ENCODE data around the gene EMID1. TPM values are rescaled to one million over a fixed set of nuclear protein-coding genes. Genes with fewer than 3 reads are reported as not detected.
A peak's percentile ranks its signal among the peaks of the same experiment; 100 is the strongest.

Gene EMID1
- total RNA-seq, 2 donors from 2014 or later: 0.14 TPM; not detected in 1

GRCh38 chr22:29307596-29308147 lies 102.0 kb downstream of the EMID1 start:
- Mint-ChIP-seq H3K36me3 (ENCODE audit: insufficient read depth in 2 of 2) (no peaks in the 10 kb centered on the region), H3K9me3 (no peaks in the 10 kb centered on the region), H3K4me1 (ENCODE audit: low read depth) (peaks cover 10% of the 10 kb centered on the region), H3K27me3 (ENCODE audit: low read depth) (peaks cover 35% of the 10 kb centered on the region), H3K4me3 (peak overlapping the region; percentile 79 to 80), H3K27ac (no peak overlapping the region)
- no peak for DNase-seq
- ATAC-seq (replicated peaks in 1 of 2): no peak

- H3K36me3 Mint-ChIP-seq (ENCODE audit: insufficient read depth in 2 of 2): no peaks in the 10 kb centered on the region
- H3K27ac Mint-ChIP-seq: no peak overlapping the region
- no peak overlapping the region for H3K4me3 Mint-ChIP-seq
- peaks cover 40% of the 10 kb centered on the region for H3K27me3 Mint-ChIP-seq (ENCODE audit: low read depth)
- ATAC-seq (replicated peaks in 1 of 2): no peak
- H3K4me1 Mint-ChIP-seq (ENCODE audit: low read depth): peaks cover 10% of the 10 kb centered on the region
- no peaks in the 10 kb centered on the region for H3K9me3 Mint-ChIP-seq
- DNase-seq: no peak
Observed at GRCh38 chr22:29308148-29308790, 102.6 kb downstream of the EMID1 start.

GRCh38 chr22:29308791-29309262 lies 103.1 kb downstream of the EMID1 start:
- Mint-ChIP-seq H3K4me3 (no peak overlapping the region), H3K36me3 (ENCODE audit: insufficient read depth in 2 of 2) (no peaks in the 10 kb centered on the region), H3K4me1 (ENCODE audit: low read depth) (peaks cover 14% of the 10 kb centered on the region)

More at GRCh38 chr22:29308791-29309262, 103.1 kb downstream of the EMID1 start:
- ATAC-seq (replicated peaks in 1 of 2) (peak in 1 of 2 donors; percentile 54), DNase-seq (peak; percentile 35 to 60)
- Mint-ChIP-seq H3K27me3 (ENCODE audit: low read depth) (peaks cover 44% of the 10 kb centered on the region), H3K27ac (no peak overlapping the region), H3K9me3 (no peaks in the 10 kb centered on the region)

Other genes starting within 250 kb of the EMID1 start
- gene C22orf31, start 144.1 kb upstream of the EMID1 start, total RNA-seq: not detected
- gene KREMEN1, start 132.9 kb upstream of the EMID1 start, total RNA-seq: under 1 TPM; 0.09 to 0.53 TPM
- gene RHBDD3, start 62.1 kb downstream of the EMID1 start, total RNA-seq: 10 to 100 TPM; 22.4 to 29.4 TPM
- 100 to 1,000 TPM; 279 to 285 TPM for gene EWSR1, start 62.4 kb downstream of the EMID1 start, total RNA-seq
- under 1 TPM; 0.41 to 0.79 TPM for gene GAS2L1, start 100.8 kb downstream of the EMID1 start, total RNA-seq
- under 1 TPM in 1 of 2 donors, not detected in 1; 0.84 TPM for gene RASL10A, start 109.8 kb downstream of the EMID1 start, total RNA-seq
- 10 to 100 TPM; 57.9 to 59.8 TPM for gene AP1B1, start 182.7 kb downstream of the EMID1 start, total RNA-seq
- not detected for gene RFPL1, start 232.7 kb downstream of the EMID1 start, total RNA-seq